Activated CD4-positive, alpha-beta T cell treated with anti-CD3 and anti-CD28 coated beads for 36 hours (primary cell): ENCODE data around the gene MS4A4A. TPM values are rescaled to one million over a fixed set of nuclear protein-coding genes. Genes with fewer than 3 reads are reported as not detected.
A peak's percentile ranks its signal among the peaks of the same experiment; 100 is the strongest.

Experiments
- ATAC-seq: fragments of 200-7000 bp; cut with Tn5 transposase; one replicate; pipeline ENCODE4 v1.10.0; 2021; ENCODE audit warnings: mild to moderate bottlenecking, moderate library complexity
- CTCF ChIA-PET: fragments of 350-600 bp; sonication (Branson Sonifier 250); formaldehyde crosslinking; loops from one replicate; lab custom pipeline; 2021; ENCODE audit warnings: antibody characterized with exemption; lab: Charles Lee
- POLR2A ChIA-PET: fragments of 350-600 bp; sonication (Branson Sonifier 250); formaldehyde crosslinking; loops from one replicate; lab custom pipeline; 2021; ENCODE audit warnings: antibody characterized with exemption, inconsistent platforms; lab: Charles Lee
- DNase-seq: peaks from one replicate; pipeline ENCODE4 v3.0.0-alpha.2; 2020
- H3K27ac Mint-ChIP-seq: one replicate; pipeline ENCODE4 v1.8.0; 2021; ENCODE audit warnings: mixed read lengths
- H3K27me3 Mint-ChIP-seq: one replicate; pipeline ENCODE4 v1.8.0; 2021; ENCODE audit warnings: mixed read lengths
- H3K36me3 Mint-ChIP-seq: one replicate; pipeline ENCODE4 v1.8.0; 2021; ENCODE audit warnings: low read depth, mixed read lengths
- H3K4me1 Mint-ChIP-seq: one replicate; pipeline ENCODE4 v1.8.0; 2021; ENCODE audit warnings: mixed read lengths
- H3K4me3 Mint-ChIP-seq: one replicate; pipeline ENCODE4 v1.8.0; 2021; ENCODE audit warnings: mild to moderate bottlenecking, moderate library complexity, mixed read lengths
- H3K9me3 Mint-ChIP-seq: one replicate; pipeline ENCODE4 v1.8.0; 2021; ENCODE audit warnings: low read depth, mixed read lengths
- intact Hi-C, 2 experiments: fragments of 100-400 bp; cut with DNase I in 1 of 2; cut with micrococcal nuclease in 1 of 2; formaldehyde crosslinking; loops; one replicate each; pipeline versions ENCODE4 v1.14.2 to v1.15.1; 2022 to 2024; cut with DNase I, micrococcal nuclease
- total RNA-seq, 2 experiments: library from RNA; stranded (reverse); gene quantifications; one replicate each; pipeline ENCODE4 v1.2.3, GENCODE V29; 2021

MS4A4A gene
- total RNA-seq, 2 experiments from 2014 or later = not detected

GRCh38 chr11:60305906-60306619 lies 25.6 kb downstream of the MS4A4A start:
- Mint-ChIP-seq H3K27me3 (peaks cover 23% of the 10 kb centered on the region), H3K4me3 (no peak overlapping the region), H3K36me3 (no peaks in the 10 kb centered on the region), H3K27ac (no peak overlapping the region), H3K4me1 (peaks cover 32% of the 10 kb centered on the region), H3K9me3 (no peaks in the 10 kb centered on the region)
- ChIA-PET CTCF (no interaction called here), POLR2A (no interaction called here)
- no peak for ATAC-seq
- no peak for DNase-seq
- intact Hi-C loops = loop anchor here (5.0 to 10.0 kb wide), 2 partner anchors 101 to 159 kb away; no protein-coding TSS in a partner anchor

GRCh38 chr11:60307507-60308195 lies 27.2 kb downstream of the MS4A4A start:
- H3K27me3 Mint-ChIP-seq = peaks cover 25% of the 10 kb centered on the region
- H3K27ac Mint-ChIP-seq = peak overlapping the region; percentile 86
- intact Hi-C loops = loop anchor here (1.0 to 10.0 kb wide), 5 partner anchors 59 to 160 kb away; no protein-coding TSS in a partner anchor
- ATAC-seq = peak; percentile 92
- H3K4me3 Mint-ChIP-seq = no peak overlapping the region
- no peaks in the 10 kb centered on the region for H3K9me3 Mint-ChIP-seq
- CTCF ChIA-PET = interaction anchor here (0.9 kb wide), 2 partner anchors 42 to 56 kb away, joined by 3 read pairs; no protein-coding TSS in a partner anchor
- DNase-seq = peak; percentile 56
- peaks cover 32% of the 10 kb centered on the region for H3K4me1 Mint-ChIP-seq
- POLR2A ChIA-PET = no interaction called here
- H3K36me3 Mint-ChIP-seq = no peaks in the 10 kb centered on the region

GRCh38 chr11:60310407-60310998 lies 30.0 kb downstream of the MS4A4A start:
- no peak for DNase-seq
- H3K9me3 Mint-ChIP-seq = no peaks in the 10 kb centered on the region
- ChIA-PET CTCF (no interaction called here), POLR2A (no interaction called here)
- H3K4me3 Mint-ChIP-seq = no peak overlapping the region
- peaks cover 32% of the 10 kb centered on the region for H3K4me1 Mint-ChIP-seq
- intact Hi-C loops = no loop called here
- no peak overlapping the region for H3K27ac Mint-ChIP-seq
- H3K27me3 Mint-ChIP-seq = peaks cover 20% of the 10 kb centered on the region
- no peaks in the 10 kb centered on the region for H3K36me3 Mint-ChIP-seq
- ATAC-seq = no peak

GRCh38 chr11:60314635-60315321 lies 34.3 kb downstream of the MS4A4A start:
- ChIA-PET CTCF (interaction anchor here (1.0 to 1.7 kb wide), 5 partner anchors 13 to 148 kb away, joined by 3 to 4 read pairs (median 3); no protein-coding TSS in a partner anchor), POLR2A (interaction anchor here (0.6 kb wide), 1 partner anchor 13 kb away, joined by 3 read pairs; no protein-coding TSS in a partner anchor)
- H3K9me3 Mint-ChIP-seq = peaks cover 2% of the 10 kb centered on the region
- DNase-seq (no peak), ATAC-seq (no peak)
- no peak overlapping the region for H3K4me3 Mint-ChIP-seq
- H3K27ac Mint-ChIP-seq = no peak overlapping the region
- intact Hi-C loops = no loop called here
- peaks cover 19% of the 10 kb centered on the region for H3K27me3 Mint-ChIP-seq
- H3K4me1 Mint-ChIP-seq = peaks cover 3% of the 10 kb centered on the region
- no peaks in the 10 kb centered on the region for H3K36me3 Mint-ChIP-seq

GRCh38 chr11:60315871-60316270 lies 35.4 kb downstream of the MS4A4A start:
- H3K9me3 Mint-ChIP-seq = peaks cover 6% of the 10 kb centered on the region

GRCh38 chr11:60316317-60316716 lies 35.9 kb downstream of the MS4A4A start:
- H3K36me3 Mint-ChIP-seq = peaks cover 2% of the 10 kb centered on the region
- H3K4me3 Mint-ChIP-seq = no peak overlapping the region
- ATAC-seq = no peak
- POLR2A ChIA-PET = no interaction called here
- H3K9me3 Mint-ChIP-seq = peaks cover 6% of the 10 kb centered on the region
- intact Hi-C loops = no loop called here
- CTCF ChIA-PET = interaction anchor here (1.5 to 1.7 kb wide), 2 partner anchors 17 to 26 kb away, joined by 4 read pairs; no protein-coding TSS in a partner anchor
- no peak for DNase-seq
- H3K27me3 Mint-ChIP-seq = peaks cover 21% of the 10 kb centered on the region
- H3K4me1 Mint-ChIP-seq = peaks cover 3% of the 10 kb centered on the region
- H3K27ac Mint-ChIP-seq = no peak overlapping the region

More at GRCh38 chr11:60315871-60316270, 35.4 kb downstream of the MS4A4A start:
- DNase-seq (no peak), ATAC-seq (no peak)
- peaks cover 3% of the 10 kb centered on the region for H3K4me1 Mint-ChIP-seq
- no peak overlapping the region for H3K27ac Mint-ChIP-seq
- intact Hi-C loops = no loop called here
- ChIA-PET CTCF (interaction anchor here (1.4 to 1.7 kb wide), 3 partner anchors 17 to 150 kb away, joined by 3 to 4 read pairs (median 4); no protein-coding TSS in a partner anchor), POLR2A (no interaction called here)
- H3K4me3 Mint-ChIP-seq = no peak overlapping the region
- peaks cover 2% of the 10 kb centered on the region for H3K36me3 Mint-ChIP-seq
- peaks cover 20% of the 10 kb centered on the region for H3K27me3 Mint-ChIP-seq

- no peak overlapping the region for H3K4me3 Mint-ChIP-seq
- peaks cover 24% of the 10 kb centered on the region for H3K27me3 Mint-ChIP-seq
- CTCF ChIA-PET = interaction anchor here (0.9 kb wide), 1 partner anchor 15 kb away, joined by 3 read pairs; no protein-coding TSS in a partner anchor
- POLR2A ChIA-PET = no interaction called here
- DNase-seq (no peak), ATAC-seq (peak; percentile 9)
- peaks cover 15% of the 10 kb centered on the region for H3K9me3 Mint-ChIP-seq
- H3K36me3 Mint-ChIP-seq = peaks cover 2% of the 10 kb centered on the region
- no peak overlapping the region for H3K27ac Mint-ChIP-seq
- intact Hi-C loops = no loop called here
- peaks cover 3% of the 10 kb centered on the region for H3K4me1 Mint-ChIP-seq
Measured at GRCh38 chr11:60318726-60319125, 38.3 kb downstream of the MS4A4A start.

- H3K36me3 Mint-ChIP-seq = peaks cover 2% of the 10 kb centered on the region
- H3K4me3 Mint-ChIP-seq = no peak overlapping the region
- peaks cover 19% of the 10 kb centered on the region for H3K9me3 Mint-ChIP-seq
- peaks cover 21% of the 10 kb centered on the region for H3K27me3 Mint-ChIP-seq
- intact Hi-C loops = no loop called here
- no peak for DNase-seq
- CTCF ChIA-PET = no interaction called here
- POLR2A ChIA-PET = no interaction called here
- peaks cover 3% of the 10 kb centered on the region for H3K4me1 Mint-ChIP-seq
- ATAC-seq = no peak
- no peak overlapping the region for H3K27ac Mint-ChIP-seq
Measured at GRCh38 chr11:60321051-60321450, 40.6 kb downstream of the MS4A4A start.

GRCh38 chr11:60326955-60327354 lies 46.5 kb downstream of the MS4A4A start, which contains the start of gene MS4A6E:
Gene MS4A6E, plus strand, starts transcription at chr11:60327255. Its CDS starts 7,641 bp downstream, at chr11:60334896.
- intact Hi-C loops = no loop called here
- ATAC-seq (no peak), DNase-seq (no peak)
- ChIA-PET POLR2A (no interaction called here), CTCF (interaction anchor here (1.7 kb wide), 1 partner anchor 18 kb away, joined by 6 read pairs; no protein-coding TSS in a partner anchor)
- no peak within 1 kb of the TSS for H3K27ac Mint-ChIP-seq
- peaks cover 20% of the 10 kb centered on the region for H3K9me3 Mint-ChIP-seq
- peaks cover 8% of the 10 kb centered on the region for H3K27me3 Mint-ChIP-seq
- no peak within 1 kb of the TSS for H3K4me3 Mint-ChIP-seq
- no peaks in the 10 kb centered on the region for H3K36me3 Mint-ChIP-seq
- H3K4me1 Mint-ChIP-seq = no peaks in the 10 kb centered on the region

GRCh38 chr11:60328460-60328859 lies 48.0 kb downstream of the MS4A4A start:
- ATAC-seq = no peak
- CTCF ChIA-PET = interaction anchor here (0.6 kb wide), 1 partner anchor 309 kb away, joined by 4 read pairs; no protein-coding TSS in a partner anchor

More at GRCh38 chr11:60328460-60328859, 48.0 kb downstream of the MS4A4A start:
- POLR2A ChIA-PET = no interaction called here
- Mint-ChIP-seq H3K9me3 (peaks cover 11% of the 10 kb centered on the region), H3K4me1 (no peaks in the 10 kb centered on the region), H3K27ac (no peak overlapping the region), H3K4me3 (no peak overlapping the region), H3K27me3 (peaks cover 11% of the 10 kb centered on the region), H3K36me3 (no peaks in the 10 kb centered on the region)
- no peak for DNase-seq
- intact Hi-C loops = no loop called here
